Fibroblast of mammary gland (primary cell): Measurements from ENCODE around the gene HSPB9.

Source experiments
- DNase-seq: peaks from one replicate; pipeline ENCODE4 v3.0.0-alpha.2; 2010; ENCODE audit warnings: low read depth
- H3K4me3 ChIP-seq: 2 replicates; pipeline ENCODE4 v1.5.1; 2011; ENCODE audit warnings: low read depth, mild to moderate bottlenecking, low read length, moderate library complexity; ENCODE audit not compliant: control insufficient read depth
- TF ChIP-seq, protein P1 (sequence below): conservative IDR thresholded peaks from 2 replicates; pipeline ENCODE4 v1.5.1; 2011; ENCODE audit warnings: low read depth, low read length, inconsistent platforms; ENCODE audit not compliant: control insufficient read depth, insufficient read depth

The HSPB9 gene

DNA sequence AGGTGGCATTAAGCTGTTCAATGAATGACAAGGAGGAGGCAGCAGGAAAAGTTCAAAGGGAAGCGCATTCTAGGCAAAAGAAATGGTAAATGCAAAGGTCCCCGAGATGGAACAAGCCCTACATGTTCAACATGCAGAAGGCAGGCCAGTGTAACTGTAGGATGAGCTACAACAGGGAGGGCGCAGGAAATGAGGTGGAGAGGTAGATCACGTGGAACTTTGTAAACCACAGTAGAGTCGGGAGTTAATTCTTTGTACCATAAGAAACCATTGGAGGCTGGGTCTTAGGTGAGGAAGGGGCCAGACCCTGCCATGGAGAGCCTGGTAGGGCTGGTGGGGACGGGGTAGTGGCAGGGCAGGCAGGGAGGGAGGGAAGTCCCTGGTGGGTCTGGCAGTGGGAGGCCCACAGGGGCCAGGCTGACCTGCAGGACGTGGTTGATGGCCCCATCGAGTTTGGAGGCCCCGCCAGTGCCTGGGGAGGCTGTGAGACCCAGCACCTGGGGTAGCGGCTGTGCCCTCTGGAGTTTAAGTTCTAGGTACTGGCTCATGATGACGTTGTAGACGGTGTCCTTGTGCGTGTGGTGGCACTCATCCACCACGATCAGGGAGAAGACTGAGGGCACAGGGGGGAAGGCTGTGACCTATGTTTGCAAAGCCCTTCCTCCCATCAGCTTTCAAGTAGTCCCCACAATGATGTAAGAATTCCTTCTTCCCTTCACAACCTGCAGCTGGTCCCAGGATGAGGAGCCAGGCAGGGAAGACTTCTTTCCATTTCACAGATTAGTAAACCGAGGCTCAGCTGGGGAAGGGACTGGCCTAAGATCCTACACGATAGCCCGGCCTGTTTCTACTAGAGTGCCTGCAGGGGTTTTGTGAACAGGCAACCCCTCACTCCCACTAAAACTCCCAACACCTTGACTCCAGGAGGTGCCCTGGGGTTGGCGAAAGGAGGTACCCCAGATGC is 12.0 kb upstream of the HSPB9 start:
- no peak for DNase-seq
- no peak overlapping the region for H3K4me3 ChIP-seq
- TF ChIP-seq, protein P1, sequence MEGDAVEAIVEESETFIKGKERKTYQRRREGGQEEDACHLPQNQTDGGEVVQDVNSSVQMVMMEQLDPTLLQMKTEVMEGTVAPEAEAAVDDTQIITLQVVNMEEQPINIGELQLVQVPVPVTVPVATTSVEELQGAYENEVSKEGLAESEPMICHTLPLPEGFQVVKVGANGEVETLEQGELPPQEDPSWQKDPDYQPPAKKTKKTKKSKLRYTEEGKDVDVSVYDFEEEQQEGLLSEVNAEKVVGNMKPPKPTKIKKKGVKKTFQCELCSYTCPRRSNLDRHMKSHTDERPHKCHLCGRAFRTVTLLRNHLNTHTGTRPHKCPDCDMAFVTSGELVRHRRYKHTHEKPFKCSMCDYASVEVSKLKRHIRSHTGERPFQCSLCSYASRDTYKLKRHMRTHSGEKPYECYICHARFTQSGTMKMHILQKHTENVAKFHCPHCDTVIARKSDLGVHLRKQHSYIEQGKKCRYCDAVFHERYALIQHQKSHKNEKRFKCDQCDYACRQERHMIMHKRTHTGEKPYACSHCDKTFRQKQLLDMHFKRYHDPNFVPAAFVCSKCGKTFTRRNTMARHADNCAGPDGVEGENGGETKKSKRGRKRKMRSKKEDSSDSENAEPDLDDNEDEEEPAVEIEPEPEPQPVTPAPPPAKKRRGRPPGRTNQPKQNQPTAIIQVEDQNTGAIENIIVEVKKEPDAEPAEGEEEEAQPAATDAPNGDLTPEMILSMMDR = no peak

DNA sequence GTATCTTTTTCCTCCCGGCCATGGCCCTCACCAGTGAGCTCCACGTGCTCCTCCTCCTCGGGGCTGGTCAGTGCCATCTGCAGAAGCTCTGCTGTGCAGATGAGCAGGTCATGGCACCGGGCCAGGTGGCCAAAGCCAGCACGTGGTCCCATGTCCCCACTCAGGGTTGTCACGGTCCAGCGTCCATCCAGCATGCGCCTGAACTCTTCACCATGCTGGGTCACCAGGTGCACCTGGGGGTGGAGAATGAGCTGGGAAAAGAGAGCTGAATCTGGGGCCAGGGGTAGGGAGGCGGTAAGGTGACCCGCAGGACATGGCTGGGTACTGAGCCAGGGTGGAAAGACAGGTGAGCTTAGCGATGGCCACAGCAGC is 11.4 kb upstream of the HSPB9 start:
- H3K4me3 ChIP-seq = no peak overlapping the region
- TF ChIP-seq, protein P1 = no peak
- no peak for DNase-seq

DNA sequence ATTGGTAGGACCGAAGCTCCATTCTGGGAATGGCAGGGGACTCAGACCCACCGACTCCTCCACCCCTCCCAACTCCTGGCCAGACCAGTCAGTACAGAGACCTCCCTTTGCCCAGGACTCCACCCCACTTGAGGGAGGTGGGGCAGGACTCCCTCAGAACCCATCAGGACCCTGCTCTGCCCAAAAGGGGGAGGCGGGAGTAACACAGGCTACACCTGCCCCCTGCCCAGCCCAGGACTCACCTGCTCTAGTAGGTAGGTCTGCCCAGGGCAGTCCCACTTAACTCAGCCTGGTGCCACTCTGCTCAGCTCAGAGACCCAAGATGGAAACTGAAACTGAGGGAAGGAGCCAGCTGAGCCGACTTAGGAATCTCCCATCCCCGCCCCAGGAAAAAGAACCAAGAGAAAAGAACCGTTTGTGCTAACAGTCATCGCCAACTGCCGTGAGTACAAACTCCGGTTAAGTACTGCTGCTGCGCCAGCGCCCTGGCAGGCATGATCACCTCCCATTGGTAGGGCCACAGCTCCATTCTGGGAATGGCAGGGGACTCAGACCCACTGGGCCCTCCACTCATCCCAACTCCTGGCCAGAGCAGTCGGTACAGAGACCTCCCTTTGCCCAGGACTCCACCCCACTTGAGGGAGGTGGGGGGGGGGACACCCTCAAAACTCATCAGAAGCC is 10.6 kb upstream of the HSPB9 start:
- peak; percentile 53 for DNase-seq
- H3K4me3 ChIP-seq = peak overlapping the region; percentile 49
- TF ChIP-seq, protein P1 = no peak

DNA sequence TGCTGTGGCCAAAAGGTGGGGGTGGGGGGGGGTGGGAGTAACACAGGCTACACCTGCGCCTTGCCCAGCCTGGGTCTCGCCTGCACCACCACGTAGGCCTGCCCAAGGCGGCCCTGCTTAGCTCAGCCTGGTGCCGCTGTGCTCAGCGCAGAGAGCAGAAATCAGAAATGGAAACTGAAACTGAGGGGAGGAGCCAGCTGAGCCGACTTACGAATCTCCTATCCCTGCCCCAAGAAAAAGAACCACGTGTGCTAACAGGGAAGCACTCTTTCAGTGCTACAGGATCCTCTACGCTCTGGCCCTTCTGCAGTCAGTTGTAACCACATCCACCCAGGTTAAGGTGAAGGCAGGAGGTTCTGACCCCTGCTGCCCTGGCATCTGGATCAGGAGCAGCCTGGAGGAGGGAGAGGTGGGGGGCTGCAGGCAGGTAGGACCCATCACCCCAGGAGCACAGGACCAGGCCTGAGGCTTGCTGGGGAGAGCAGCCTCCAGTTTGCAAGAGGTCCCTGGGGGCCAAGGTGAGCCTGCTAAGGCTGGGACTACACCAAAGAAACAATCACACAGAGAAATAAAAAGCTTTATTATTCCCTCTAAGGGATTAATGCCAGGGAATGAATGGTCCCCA is 9.9 kb upstream of the HSPB9 start, which contains the start of gene DHX58:
Gene DHX58 (minus strand): TSS at position 163 of the 625 bp plus-strand sequence. CDS start 822 bp downstream, outside the sequence.
- peak; percentile 82 for DNase-seq
- TF ChIP-seq, protein P1 = no peak
- H3K4me3 ChIP-seq = peak within 1 kb of the TSS; percentile 49

DNA sequence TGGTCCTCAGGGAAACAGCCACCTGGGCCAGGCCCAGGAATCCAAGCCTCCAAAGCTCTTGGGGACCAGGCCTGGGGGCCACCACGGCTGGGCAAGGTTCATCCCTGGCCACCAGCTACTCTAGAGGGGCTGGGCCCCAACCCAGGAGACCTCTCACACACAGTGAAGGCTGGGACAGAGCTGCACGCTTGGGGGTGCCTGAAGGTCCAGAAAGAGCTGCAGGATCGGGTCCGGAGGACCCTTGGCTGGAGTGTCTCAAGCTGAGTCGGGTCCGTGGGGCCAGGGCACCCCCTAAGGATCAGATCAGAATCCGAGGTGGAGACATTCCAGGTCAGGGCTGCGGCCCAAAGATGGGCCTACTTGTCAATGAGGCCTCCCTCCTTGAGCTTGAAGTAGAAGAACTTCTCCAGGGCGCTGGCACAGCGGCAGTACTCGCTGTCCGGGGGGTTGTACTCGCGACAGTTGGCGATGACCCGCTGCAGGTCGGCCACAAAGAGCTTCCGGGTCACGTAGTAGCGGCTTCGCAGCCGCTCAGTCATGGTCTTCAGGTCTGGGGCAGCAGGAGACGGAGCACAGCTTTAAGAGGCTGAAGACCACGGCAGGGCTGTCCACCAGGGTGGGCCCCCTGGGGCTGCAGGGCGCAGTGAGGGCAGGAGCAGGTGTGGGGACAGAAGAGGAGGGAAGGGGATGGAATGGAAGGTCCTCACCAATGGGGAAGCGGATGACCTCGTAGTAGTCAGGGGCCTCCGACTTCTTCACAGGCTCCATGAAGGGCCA is 9.1 kb upstream of the HSPB9 start:
- no peak for DNase-seq
- TF ChIP-seq, protein P1 = no peak
- no peak overlapping the region for H3K4me3 ChIP-seq

DNA sequence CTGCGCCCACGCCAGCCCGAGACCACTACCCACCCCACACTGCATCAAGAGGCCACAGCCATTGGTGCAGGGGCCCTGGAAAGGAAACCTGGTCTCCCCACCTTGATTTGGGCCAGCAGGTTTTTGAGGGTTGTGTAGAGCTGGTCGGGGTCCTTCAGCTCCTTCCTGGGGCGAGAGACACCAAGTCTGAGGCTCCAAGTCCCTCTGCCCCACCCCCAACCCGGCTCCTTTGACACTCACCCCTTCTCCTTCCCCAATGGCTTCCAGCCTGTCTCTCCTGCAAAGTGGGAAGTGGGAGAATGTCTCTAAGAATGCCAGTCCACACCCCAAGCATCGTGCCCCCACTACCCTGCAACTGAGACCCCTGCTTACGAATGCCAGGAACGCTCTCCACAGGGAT is 8.5 kb upstream of the HSPB9 start:
- DNase-seq = no peak
- no peak overlapping the region for H3K4me3 ChIP-seq
- TF ChIP-seq, protein P1 = no peak
